K562 (cell line): ENCODE data around the gene KRTAP10-9. TPM values are rescaled to one million over a fixed set of nuclear protein-coding genes. Genes with fewer than 3 reads are reported as not detected.

Source experiments
- ATAC-seq: fragments of 200-7000 bp; cut with Tn5 transposase; 3 replicates; pipeline ENCODE4 v1.9.1; 2020; ENCODE audit warnings: moderate library complexity
- BruUV-seq: library from RNA; stranded (reverse); fragments of 400-500 nt; replicated peaks from 2 replicates; lab custom pipeline; 2021; lab: Mats Ljungman, UMichigan
- CTCF ChIA-PET: fragments of 300-600 bp; formaldehyde crosslinking; extraction: SDS; loops from one replicate; lab custom pipeline; 2021; ENCODE audit warnings: low intra/inter-chr PET ratio; lab: Yijun Ruan, JAX
- POLR2A ChIA-PET: fragments of 300-600, 350-650 bp; sonication (Branson Sonifier 250); formaldehyde crosslinking; extraction: SDS; loops from one replicate; lab custom pipeline; 2021; ENCODE audit warnings: antibody characterized with exemption, inconsistent platforms; lab: Yijun Ruan, JAX
- DNase-seq, 4 experiments: peaks; one replicate each; pipeline versions ENCODE4 v3.0.0 to v3.0.0-alpha.2; 2011 to 2018; ENCODE audit warnings: low spot score in 3 of 4, mixed read lengths in 3 of 4; ENCODE audit errors: extremely low read depth in 1 of 4
- FAIRE-seq: peaks from 2 replicates; lab custom pipeline; 2011; peaks lifted over from hg19 to GRCh38; lab: Jason Lieb, UNC
- H2AFZ ChIP-seq: 2 replicates; pipeline ENCODE4 v1.6.0; 2011; ENCODE audit warnings: low read depth, low read length, control low read depth, inconsistent platforms
- H3K27ac ChIP-seq: fragments of 200-600 bp; 3 replicates; pipeline ENCODE4 v1.8.0; 2011; ENCODE audit warnings: low read depth, mild to moderate bottlenecking, control low read depth, inconsistent platforms, low read length, moderate library complexity, mixed read lengths; ENCODE audit errors: extremely low read depth
- H3K27me3 ChIP-seq, 2 experiments: fragments of 300-600 bp in 1 of 2; 2 replicates in 1 of 2; 3 replicates in 1 of 2; pipeline versions ENCODE4 v1.6.0 to v1.8.0; 2011; ENCODE audit warnings: inconsistent platforms in 2 of 2, low read length in 2 of 2, mild to moderate bottlenecking in 1 of 2, mixed read lengths in 1 of 2, moderate library complexity in 1 of 2; ENCODE audit not compliant: control insufficient read depth in 2 of 2, insufficient read depth in 2 of 2
- H3K36me3 ChIP-seq: fragments of 300-600 bp; 3 replicates; pipeline ENCODE4 v1.8.0; 2011; ENCODE audit warnings: mild to moderate bottlenecking, low read length, inconsistent platforms; ENCODE audit not compliant: control insufficient read depth, insufficient read depth
- H3K4me1 ChIP-seq, 2 experiments: fragments of 200-600 bp in 1 of 2; replicated peaks in 1 of 2; 2 replicates in 1 of 2; 3 replicates in 1 of 2; pipeline versions ENCODE4 v1.5.1 to v1.8.0; 2011; ENCODE audit warnings: inconsistent platforms in 2 of 2, low read length in 2 of 2, mild to moderate bottlenecking in 1 of 2, mixed read lengths in 1 of 2, moderate library complexity in 1 of 2; ENCODE audit not compliant: control insufficient read depth in 2 of 2, insufficient read depth in 2 of 2
- H3K4me2 ChIP-seq: 2 replicates; pipeline ENCODE4 v1.6.1; 2011; ENCODE audit warnings: low read length, control low read depth, inconsistent platforms, mixed read lengths; ENCODE audit not compliant: insufficient read depth
- H3K4me3 ChIP-seq: fragments of 200-600 bp; sonication (generic), shearing (Covaris generic); 2 replicates; pipeline ENCODE4 v1.5.1; 2016; ENCODE audit warnings: control low read depth, inconsistent platforms
- H3K79me2 ChIP-seq: fragments of 200-600 bp; 3 replicates; pipeline ENCODE4 v1.8.0; 2011; ENCODE audit warnings: low read length, inconsistent platforms; ENCODE audit not compliant: control insufficient read depth, insufficient read depth
- H3K9ac ChIP-seq, 2 experiments: 2 replicates each; pipeline versions ENCODE4 v1.6.0 to v1.6.1; 2011; ENCODE audit warnings: low read depth in 2 of 2, low read length in 2 of 2, control low read depth in 1 of 2, inconsistent platforms in 1 of 2, mild to moderate bottlenecking in 1 of 2, mixed read lengths in 1 of 2; ENCODE audit not compliant: insufficient read depth in 1 of 2
- H3K9me1 ChIP-seq: one replicate; pipeline ENCODE4 v1.6.0; 2011; ENCODE audit warnings: inconsistent platforms, mild to moderate bottlenecking, low read length, moderate library complexity; ENCODE audit not compliant: control insufficient read depth, insufficient read depth
- H3K9me3 ChIP-seq: replicated peaks from 2 replicates; pipeline ENCODE4 v1.5.1; 2011; ENCODE audit warnings: low read depth, low read length, inconsistent platforms; ENCODE audit not compliant: control insufficient read depth, insufficient read depth
- H4K20me1 ChIP-seq: replicated peaks from 2 replicates; pipeline ENCODE4 v1.6.1; 2011; ENCODE audit warnings: low read length, inconsistent platforms, mixed read lengths; ENCODE audit not compliant: control insufficient read depth, insufficient read depth
- ARID3B ChIP-seq: fragments of 250-450 bp; sonication (Bioruptor Pico); IDR thresholded peaks from 2 replicates; pipeline ENCODE4 v1.4.0; 2020; ENCODE audit warnings: borderline replicate concordance
- ARNT ChIP-seq, 2 experiments: fragments of 450-650 bp; IDR thresholded peaks; 2 replicates each; pipeline ENCODE4 v1.6.1; 2016; ENCODE audit warnings: mild to moderate bottlenecking in 1 of 2
- ELF4 ChIP-seq: fragments of 450-650 bp; formaldehyde crosslinking; IDR thresholded peaks from 2 replicates; pipeline ENCODE4 v1.4.0; 2022; ENCODE audit warnings: missing genetic modification characterization
- HOXB6 ChIP-seq: fragments of 250-450 bp; sonication (Bioruptor Pico); IDR thresholded peaks from 2 replicates; pipeline ENCODE4 v1.5.1; 2022; ENCODE audit warnings: mild to moderate bottlenecking, borderline replicate concordance
- MYNN ChIP-seq, 2 experiments: sonication (generic); formaldehyde crosslinking in 1 of 2; IDR thresholded peaks; 2 replicates each; pipeline versions ENCODE4 v1.5.0 to v1.6.1; 2016 to 2020; ENCODE audit warnings: antibody characterized with exemption in 1 of 2, missing genetic modification reagents in 1 of 2
- NR4A1 ChIP-seq, 2 experiments: fragments of 250-450 bp in 1 of 2; fragments of 450-650 bp in 1 of 2; sonication (Bioruptor Pico) in 1 of 2; IDR thresholded peaks; 2 replicates each; pipeline versions ENCODE4 v1.4.0 to v1.6.1; 2016 to 2020; ENCODE audit warnings: mild to moderate bottlenecking in 2 of 2, missing compliant biosample characterization in 1 of 2, missing genetic modification characterization in 1 of 2, moderate library complexity in 1 of 2
- SIN3B ChIP-seq: fragments of 450-650 bp; IDR thresholded peaks from 2 replicates; pipeline ENCODE4 v1.6.1; 2017; ENCODE audit warnings: low read depth, mild to moderate bottlenecking, moderate library complexity
- SMARCE1 ChIP-seq: fragments of 450-650 bp; IDR thresholded peaks from 2 replicates; pipeline ENCODE4 v1.7.1; 2016; ENCODE audit warnings: mild to moderate bottlenecking
- SMC3 ChIP-seq: conservative IDR thresholded peaks from 2 replicates; pipeline ENCODE4 v1.6.1; 2011; ENCODE audit warnings: low read depth, low read length, improper control_type of control experiment; ENCODE audit not compliant: insufficient read depth
- SP2 ChIP-seq: IDR thresholded peaks from 2 replicates; pipeline ENCODE4 v1.6.1; 2011; ENCODE audit warnings: mild to moderate bottlenecking, low read depth, low read length, moderate library complexity; ENCODE audit not compliant: poor library complexity, severe bottlenecking; ENCODE audit errors: extremely low read depth
- TFE3 ChIP-seq: fragments of 450-650 bp; formaldehyde crosslinking; IDR thresholded peaks from 2 replicates; pipeline ENCODE4 v1.4.0; 2020; ENCODE audit warnings: mild to moderate bottlenecking, mixed read lengths
- ZBTB33 ChIP-seq: sonication (generic); formaldehyde crosslinking; IDR thresholded peaks from 2 replicates; pipeline ENCODE4 v1.8.1; 2023; ENCODE audit warnings: mild to moderate bottlenecking, missing genetic modification reagents
- ZNF174 ChIP-seq: fragments of 250-450 bp; sonication (Bioruptor Pico); IDR thresholded peaks from 2 replicates; pipeline ENCODE4 v1.4.0; 2020; ENCODE audit warnings: mild to moderate bottlenecking
- WGBS: fragments of 100-300 bp; shearing (Covaris generic); methylation state at CpG from one replicate; pipeline ENCODE4 v1.1.6; 2016; ENCODE audit warnings: low coverage, mixed read lengths; ENCODE audit not compliant: insufficient coverage; ENCODE audit errors: missing lambda C conversion rate; 5-methylcytosine and 5-hydroxymethylcytosine counted together
- in situ Hi-C: fragments of 300-500 bp; cut with MboI; formaldehyde crosslinking; loops from 4 replicates; pipeline ENCODE4 v1.15.0; 2018; ENCODE audit warnings: inconsistent platforms, mixed read lengths
- intact Hi-C: fragments of 100-400 bp; cut with micrococcal nuclease; formaldehyde crosslinking; loops from 2 replicates; pipeline ENCODE4 v1.14.2; 2022
- polyA plus RNA-seq, 8 experiments: library from polyadenylated mRNA; depleted of rRNA in 4 of 8; stranded (reverse) in 5 of 8; unstranded in 3 of 8; fragments of >200 nt; fragmentation: Nextera tagmentation in 2 of 8; fragmentation: Illumina TruSeq in 1 of 8; extraction: Ambion mirVana in 2 of 8; extraction: Trizol in 1 of 8; gene quantifications; 2 replicates each; pipeline versions ENCODE4 v1.2.1 to v1.2.3, GENCODE V29; 2011 to 2014; ENCODE audit warnings: inconsistent platforms in 1 of 8, missing spikeins in 1 of 8
- total RNA-seq, 7 experiments: library from RNA; depleted of rRNA in 6 of 7; stranded (reverse); fragments of >200 nt in 6 of 7; fragmentation: Illumina TruSeq in 2 of 7; extraction: Trizol in 2 of 7; gene quantifications; 2 replicates each; pipeline versions ENCODE4 v1.2.1 to v1.2.3, GENCODE V29; 2011 to 2021; ENCODE audit warnings: low replicate concordance in 1 of 7
- TF ChIP-seq, protein P1 (sequence below): fragments of 450-650 bp; IDR thresholded peaks from 2 replicates; pipeline ENCODE4 v1.6.1; 2016; ENCODE audit warnings: missing biosample characterization, missing genetic modification characterization

Gene KRTAP10-9
- total and polyA plus RNA-seq, 9 of the 15 experiments (the other 6 are each of a cell fraction or from before 2014, with no cell fraction given), result not detected

DNA sequence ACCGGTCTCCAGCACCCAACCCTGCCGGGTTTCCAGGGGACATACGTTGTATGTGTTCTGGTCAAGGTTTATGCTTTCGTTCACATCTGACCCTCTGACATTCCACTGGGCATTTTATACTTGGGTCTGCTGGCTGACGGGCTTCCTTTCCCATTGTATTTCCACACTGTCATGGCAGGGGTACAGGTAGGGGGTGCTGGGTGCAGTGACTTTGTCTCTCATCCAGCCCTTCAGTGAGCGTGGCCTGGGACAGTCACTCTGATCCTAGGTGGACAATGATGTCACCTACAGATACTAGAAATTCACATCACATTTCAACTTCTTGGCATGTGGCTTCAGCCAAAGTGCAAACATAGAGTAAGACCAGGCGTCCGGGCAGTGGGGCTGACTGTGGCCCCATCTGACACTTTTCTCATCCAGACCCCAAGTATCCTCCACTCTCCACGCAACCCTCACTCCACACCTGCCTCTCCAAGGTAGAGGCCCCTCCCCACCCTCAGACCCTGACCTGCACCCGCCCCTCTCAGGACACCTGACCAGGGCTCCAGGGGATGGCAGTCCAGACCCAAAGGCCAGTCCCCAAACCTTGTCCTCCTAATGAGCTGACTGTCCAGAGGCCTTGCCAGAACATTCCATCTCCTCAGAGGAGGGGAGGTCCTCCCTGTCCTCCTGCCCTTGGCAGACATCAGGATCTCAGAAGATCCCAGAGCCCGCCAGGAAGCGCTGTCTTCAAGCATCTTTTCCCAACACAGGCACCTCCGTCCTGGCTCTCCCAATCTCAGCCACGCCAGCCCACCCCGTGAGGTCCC is 9.5 kb downstream of the KRTAP10-9 start:
- Histone ChIP-seq H3K27me3 (peaks cover 0 to 6% of the 10 kb centered on the region in 2 experiments; a peak in 2 of 5 replicates), H3K4me1 (peaks cover 0 to 3% of the 10 kb centered on the region in 2 experiments; a peak in 2 of 5 replicates), H3K9me3 (no peaks in the 10 kb centered on the region), H2AFZ (no peak overlapping the region), H4K20me1 (no peaks in the 10 kb centered on the region), H3K79me2 (no peaks in the 10 kb centered on the region), H3K27ac (no peak overlapping the region), H3K4me2 (no peak overlapping the region), H3K9ac (no peak overlapping the region; a peak in 1 of 4 replicates), H3K9me1 (no peaks in the 10 kb centered on the region), H3K4me3 (no peak overlapping the region), H3K36me3 (no peaks in the 10 kb centered on the region)
- CTCF ChIA-PET, result no interaction called here
- POLR2A ChIA-PET, result interaction anchor here (1.0 kb wide), 1 partner anchor 27 kb away, joined by 3 read pairs; no protein-coding TSS in a partner anchor
- no peak for FAIRE-seq
- no peak for ATAC-seq
- in situ Hi-C loops, result no loop called here
- BruUV-seq, result no TSS peak
- intact Hi-C loops, result no loop called here
- no peak for DNase-seq
- WGBS, result 3% methylated on average over 15 of the region's 15 CpGs
- TF ChIP-seq ZBTB33, result no peak
- no peak for TF ChIP-seq MYNN (IDR thresholded peaks at IDR 0.05)
- TF ChIP-seq MYNN (CRISPR knock-in tag; IDR thresholded peaks at IDR 0.05), result no peak
- no peak for TF ChIP-seq HOXB6 (CRISPR knock-in tag)
- no peak for TF ChIP-seq TFE3 (CRISPR knock-in tag)
- no peak for TF ChIP-seq ELF4 (CRISPR knock-in tag)
- no peak for TF ChIP-seq SMC3
- no peak for TF ChIP-seq ARID3B (CRISPR knock-in tag)
- TF ChIP-seq SMARCE1, result no peak
- TF ChIP-seq SIN3B, result no peak
- TF ChIP-seq SP2, result no peak
- TF ChIP-seq, protein P1, sequence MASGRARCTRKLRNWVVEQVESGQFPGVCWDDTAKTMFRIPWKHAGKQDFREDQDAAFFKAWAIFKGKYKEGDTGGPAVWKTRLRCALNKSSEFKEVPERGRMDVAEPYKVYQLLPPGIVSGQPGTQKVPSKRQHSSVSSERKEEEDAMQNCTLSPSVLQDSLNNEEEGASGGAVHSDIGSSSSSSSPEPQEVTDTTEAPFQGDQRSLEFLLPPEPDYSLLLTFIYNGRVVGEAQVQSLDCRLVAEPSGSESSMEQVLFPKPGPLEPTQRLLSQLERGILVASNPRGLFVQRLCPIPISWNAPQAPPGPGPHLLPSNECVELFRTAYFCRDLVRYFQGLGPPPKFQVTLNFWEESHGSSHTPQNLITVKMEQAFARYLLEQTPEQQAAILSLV (tag), result no peak
- TF ChIP-seq NR4A1 (CRISPR knock-in tag; IDR thresholded peaks at IDR 0.05), result no peak
- TF ChIP-seq NR4A1 (tag; IDR thresholded peaks at IDR 0.05), result no peak
- no peak for TF ChIP-seq ZNF174 (CRISPR knock-in tag)
- TF ChIP-seq ARNT (IDR thresholded peaks at IDR 0.05), result no peak
